Measurements from ENCODE around the gene SPINT2.

DNA sequence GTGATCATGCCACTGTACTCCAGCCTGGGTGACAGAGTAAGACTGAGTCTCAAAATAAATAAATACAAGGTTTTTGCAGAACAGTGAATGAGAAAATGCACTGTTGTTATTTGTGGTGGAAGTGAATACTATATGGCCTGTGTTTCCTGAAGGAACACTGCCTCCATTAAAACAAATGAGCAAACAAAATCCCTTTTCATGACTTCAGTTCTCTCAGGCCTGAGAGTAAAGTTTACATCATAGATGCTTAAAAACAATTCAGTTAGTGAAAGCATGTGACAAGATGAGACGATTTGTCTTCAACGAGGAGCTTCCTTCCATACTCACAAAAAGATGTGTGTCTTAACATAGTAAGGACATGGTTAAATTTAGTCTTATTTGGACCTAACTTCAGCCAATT is 14.4 kb downstream of the SPINT2 start:
- TF ChIP-seq PPARA (CRISPR knock-in tag; IDR thresholded peaks at IDR 0.05; ENCODE audit: borderline replicate concordance) (no peak), TOX (CRISPR knock-in tag; IDR thresholded peaks at IDR 0.05; ENCODE audit: borderline replicate concordance) (no peak), TCF4 (CRISPR knock-in tag; IDR thresholded peaks at IDR 0.05; ENCODE audit: borderline replicate concordance) (no peak), ARNTL (CRISPR knock-in tag; IDR thresholded peaks at IDR 0.05; ENCODE audit: borderline replicate concordance, low read depth) (no peak), PATZ1 (CRISPR knock-in tag; IDR thresholded peaks at IDR 0.05; ENCODE audit: borderline replicate concordance) (no peak), ZNF8 (CRISPR knock-in tag; IDR thresholded peaks at IDR 0.05) (no peak), GLIS3 (CRISPR knock-in tag; IDR thresholded peaks at IDR 0.05) (no peak), OSR1 (CRISPR knock-in tag; IDR thresholded peaks at IDR 0.05) (no peak), ZFP30 (CRISPR knock-in tag; IDR thresholded peaks at IDR 0.05) (no peak), RARB (CRISPR knock-in tag; IDR thresholded peaks at IDR 0.05) (no peak)
- TF ChIP-seq, protein P1, sequence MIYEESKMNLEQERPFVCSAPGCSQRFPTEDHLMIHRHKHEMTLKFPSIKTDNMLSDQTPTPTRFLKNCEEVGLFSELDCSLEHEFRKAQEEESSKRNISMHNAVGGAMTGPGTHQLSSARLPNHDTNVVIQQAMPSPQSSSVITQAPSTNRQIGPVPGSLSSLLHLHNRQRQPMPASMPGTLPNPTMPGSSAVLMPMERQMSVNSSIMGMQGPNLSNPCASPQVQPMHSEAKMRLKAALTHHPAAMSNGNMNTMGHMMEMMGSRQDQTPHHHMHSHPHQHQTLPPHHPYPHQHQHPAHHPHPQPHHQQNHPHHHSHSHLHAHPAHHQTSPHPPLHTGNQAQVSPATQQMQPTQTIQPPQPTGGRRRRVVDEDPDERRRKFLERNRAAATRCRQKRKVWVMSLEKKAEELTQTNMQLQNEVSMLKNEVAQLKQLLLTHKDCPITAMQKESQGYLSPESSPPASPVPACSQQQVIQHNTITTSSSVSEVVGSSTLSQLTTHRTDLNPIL (CRISPR knock-in tag; IDR thresholded peaks at IDR 0.05; ENCODE audit: low read depth): no peak
- TF ChIP-seq, protein P2, sequence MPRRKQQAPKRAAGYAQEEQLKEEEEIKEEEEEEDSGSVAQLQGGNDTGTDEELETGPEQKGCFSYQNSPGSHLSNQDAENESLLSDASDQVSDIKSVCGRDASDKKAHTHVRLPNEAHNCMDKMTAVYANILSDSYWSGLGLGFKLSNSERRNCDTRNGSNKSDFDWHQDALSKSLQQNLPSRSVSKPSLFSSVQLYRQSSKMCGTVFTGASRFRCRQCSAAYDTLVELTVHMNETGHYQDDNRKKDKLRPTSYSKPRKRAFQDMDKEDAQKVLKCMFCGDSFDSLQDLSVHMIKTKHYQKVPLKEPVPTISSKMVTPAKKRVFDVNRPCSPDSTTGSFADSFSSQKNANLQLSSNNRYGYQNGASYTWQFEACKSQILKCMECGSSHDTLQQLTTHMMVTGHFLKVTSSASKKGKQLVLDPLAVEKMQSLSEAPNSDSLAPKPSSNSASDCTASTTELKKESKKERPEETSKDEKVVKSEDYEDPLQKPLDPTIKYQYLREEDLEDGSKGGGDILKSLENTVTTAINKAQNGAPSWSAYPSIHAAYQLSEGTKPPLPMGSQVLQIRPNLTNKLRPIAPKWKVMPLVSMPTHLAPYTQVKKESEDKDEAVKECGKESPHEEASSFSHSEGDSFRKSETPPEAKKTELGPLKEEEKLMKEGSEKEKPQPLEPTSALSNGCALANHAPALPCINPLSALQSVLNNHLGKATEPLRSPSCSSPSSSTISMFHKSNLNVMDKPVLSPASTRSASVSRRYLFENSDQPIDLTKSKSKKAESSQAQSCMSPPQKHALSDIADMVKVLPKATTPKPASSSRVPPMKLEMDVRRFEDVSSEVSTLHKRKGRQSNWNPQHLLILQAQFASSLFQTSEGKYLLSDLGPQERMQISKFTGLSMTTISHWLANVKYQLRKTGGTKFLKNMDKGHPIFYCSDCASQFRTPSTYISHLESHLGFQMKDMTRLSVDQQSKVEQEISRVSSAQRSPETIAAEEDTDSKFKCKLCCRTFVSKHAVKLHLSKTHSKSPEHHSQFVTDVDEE (CRISPR knock-in tag; IDR thresholded peaks at IDR 0.05): no peak

Measured in SK-N-SH treated with all-trans-retinoic acid at 6 μM for 48 hours (cell line).